ENCODE data around the gene CPSF2.
"Not testable (repeated sequence)": the region's sequence is repeated elsewhere in the genome, so short reads cannot be mapped to it uniquely, and the experiment has no call there.

CPSF2 gene

DNA sequence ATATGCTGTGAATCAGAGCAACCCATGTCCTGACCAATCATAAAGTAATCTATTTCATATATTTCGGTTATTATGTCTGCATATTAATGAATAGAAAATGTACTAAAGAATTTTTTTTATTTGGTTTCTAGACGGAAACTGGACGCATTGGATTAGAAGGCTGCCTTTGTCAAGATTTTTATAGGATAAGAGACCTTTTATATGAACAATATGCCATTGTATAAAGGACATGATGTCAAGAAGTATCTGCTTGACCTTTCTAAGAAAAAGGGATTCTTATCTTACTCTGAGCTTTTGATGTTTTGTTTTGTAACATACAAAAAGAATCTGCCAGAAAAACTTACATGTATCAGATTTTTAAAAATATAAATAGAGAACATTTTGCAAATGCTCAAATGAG, 39.8 kb downstream of the CPSF2 start:
- DNase-seq, result no peak

DNA sequence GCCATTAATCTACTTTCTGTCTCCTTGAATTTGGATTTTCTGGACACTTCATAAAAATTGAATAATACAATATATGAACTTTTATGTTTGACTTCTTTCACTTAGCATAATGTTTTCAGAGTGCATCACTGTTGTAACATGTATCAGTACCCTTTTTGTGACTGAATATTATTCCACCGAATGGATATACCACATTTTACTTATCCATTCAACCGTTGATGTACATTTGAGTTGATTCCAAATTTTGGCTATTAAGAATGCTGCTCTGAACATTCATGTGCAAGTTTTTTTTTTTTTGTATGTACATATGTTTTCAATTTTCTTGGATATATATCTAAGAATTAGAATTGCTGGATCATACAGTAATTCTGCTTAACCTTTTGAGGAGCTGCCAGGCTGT, 43.2 kb downstream of the CPSF2 start:
- no peak for DNase-seq

DNA sequence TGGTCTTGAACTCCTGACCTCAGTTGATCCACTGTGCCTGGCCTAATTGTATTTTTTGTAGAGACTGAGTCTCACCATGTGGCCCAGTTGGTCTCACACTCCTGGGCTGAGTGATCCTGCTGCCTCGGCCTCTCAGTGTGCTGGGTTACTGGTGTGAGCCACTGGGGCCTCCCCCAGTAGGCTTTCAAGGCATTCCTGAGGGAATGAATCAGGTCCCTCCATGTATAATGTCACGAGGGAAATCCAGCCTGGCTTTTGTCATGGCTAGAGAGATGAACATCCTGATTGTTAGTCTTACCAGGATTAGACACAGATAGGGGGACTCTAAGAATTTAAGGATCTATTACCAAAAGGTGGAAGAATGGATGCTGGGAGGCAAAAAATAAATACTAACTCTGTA, 51.9 kb downstream of the CPSF2 start:
- no peak for DNase-seq

DNA sequence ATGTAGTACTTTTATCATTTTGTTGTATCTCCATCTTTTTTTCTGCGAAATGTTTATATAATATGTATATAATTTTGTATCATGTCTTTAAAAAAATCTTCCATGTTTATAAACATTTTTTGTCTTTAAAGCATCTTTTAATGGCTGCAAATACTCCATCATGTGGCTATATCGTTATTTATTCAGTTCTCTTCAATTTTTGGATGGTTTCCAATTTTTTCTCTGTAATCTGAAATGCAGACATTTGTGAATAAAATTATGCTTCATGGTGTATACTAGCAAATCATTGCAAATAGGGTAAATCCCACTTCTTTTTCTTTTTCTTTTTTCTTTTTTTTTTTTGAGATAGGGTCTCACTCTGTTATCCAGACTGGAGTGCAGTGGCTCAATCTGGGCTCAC, 54.0 kb downstream of the CPSF2 start:
- no peak for DNase-seq

DNA sequence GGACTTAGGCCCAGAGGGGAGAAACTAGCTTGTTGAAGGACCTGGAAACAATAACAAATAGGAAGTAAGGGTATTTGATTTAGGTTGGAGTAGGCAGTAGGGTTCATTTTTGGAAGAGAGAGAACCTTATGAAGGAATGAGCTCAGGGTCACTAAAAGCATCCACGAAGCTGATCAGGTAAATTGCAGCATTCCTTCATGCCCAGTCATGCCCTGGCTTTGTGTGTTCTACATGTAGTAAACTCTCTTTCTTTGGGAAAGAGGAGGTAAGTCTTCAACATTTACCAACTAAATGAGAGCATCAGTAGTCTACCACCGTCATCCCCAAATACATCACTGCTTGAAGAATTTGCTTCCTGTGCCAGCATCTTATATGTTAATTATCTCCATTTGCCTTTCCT, 54.7 kb downstream of the CPSF2 start:
- DNase-seq, result no peak

DNA sequence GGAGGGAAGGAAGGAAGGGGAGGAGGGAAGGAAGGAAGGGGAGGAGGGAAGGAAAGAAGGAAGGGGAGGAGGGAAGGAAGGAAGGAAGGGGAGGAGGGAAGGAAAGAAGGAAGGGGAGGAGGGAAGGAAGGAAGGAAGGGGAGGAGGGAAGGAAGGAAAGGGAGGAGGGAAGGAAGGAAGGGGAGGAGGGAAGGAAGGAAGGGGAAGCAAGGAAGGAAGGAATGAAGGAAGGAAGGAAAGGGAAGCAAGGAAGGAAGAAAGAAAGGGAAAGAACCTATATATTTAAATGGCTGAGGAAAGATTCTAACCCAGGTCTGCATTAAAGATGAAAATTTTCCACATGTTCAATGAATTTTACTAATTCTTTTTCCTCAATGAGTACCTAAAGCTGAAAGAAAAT, 57.4 kb downstream of the CPSF2 start:
- DNase-seq, result not testable (repeated sequence)

DNA sequence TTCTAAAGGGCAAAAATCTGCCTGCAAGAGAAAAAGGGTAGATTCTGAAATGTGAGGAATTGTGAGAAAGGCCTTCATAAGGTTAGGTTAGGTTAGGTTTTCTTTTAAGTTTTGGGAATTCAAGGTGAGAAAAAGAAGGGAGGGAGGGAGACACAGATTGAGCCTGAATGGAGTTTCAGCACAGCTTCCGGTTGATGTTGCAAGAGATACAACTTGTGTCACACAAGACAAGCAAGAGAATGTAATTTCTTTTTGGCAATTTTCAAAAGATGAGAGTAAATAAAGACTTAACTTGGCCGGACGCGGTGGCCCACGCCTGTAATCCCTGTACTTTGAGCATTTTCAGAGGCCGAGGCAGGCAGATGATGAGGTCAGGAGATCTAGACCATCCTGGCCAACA, 63.8 kb downstream of the CPSF2 start:
- no peak for DNase-seq

DNA sequence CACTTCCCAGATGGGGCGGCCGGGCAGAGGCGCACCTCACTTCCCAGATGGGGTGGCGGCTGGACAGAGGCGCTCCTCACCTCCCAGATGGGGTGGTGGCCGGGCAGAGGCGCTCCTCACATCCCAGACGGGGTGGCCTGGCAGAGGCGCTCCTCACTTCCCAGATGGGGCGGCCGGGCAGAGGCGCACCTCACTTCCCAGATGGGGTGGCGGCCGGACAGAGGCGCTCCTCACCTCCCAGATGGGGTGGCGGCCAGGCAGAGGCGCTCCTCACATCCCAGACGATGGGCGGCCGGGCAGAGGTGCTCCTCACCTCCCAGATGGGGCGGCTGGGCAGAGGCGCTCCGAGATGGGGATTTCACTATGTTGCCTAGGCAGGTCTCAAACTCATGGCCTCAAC, 65.8 kb downstream of the CPSF2 start:
- not testable (repeated sequence) for DNase-seq

DNA sequence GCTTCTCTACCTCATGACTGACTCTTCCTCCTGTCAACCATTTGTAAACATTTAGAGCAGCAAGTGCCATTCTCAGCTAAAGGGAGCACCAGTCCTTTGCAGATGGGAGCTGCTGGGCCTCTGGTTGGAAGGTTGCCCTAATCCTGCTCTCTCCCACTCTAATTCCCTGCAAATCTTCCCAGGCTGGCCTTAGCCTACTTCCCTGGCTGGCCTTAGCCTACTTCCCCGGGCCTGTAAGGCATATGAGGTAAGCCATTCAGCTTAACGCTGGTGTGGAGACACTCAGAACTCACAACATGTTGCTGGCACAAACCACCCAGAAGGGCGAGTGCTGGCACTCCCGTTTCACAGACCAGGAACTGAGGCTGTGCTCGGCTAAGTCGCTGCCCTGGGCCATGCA, 69.0 kb downstream of the CPSF2 start:
- DNase-seq, result no peak

DNA sequence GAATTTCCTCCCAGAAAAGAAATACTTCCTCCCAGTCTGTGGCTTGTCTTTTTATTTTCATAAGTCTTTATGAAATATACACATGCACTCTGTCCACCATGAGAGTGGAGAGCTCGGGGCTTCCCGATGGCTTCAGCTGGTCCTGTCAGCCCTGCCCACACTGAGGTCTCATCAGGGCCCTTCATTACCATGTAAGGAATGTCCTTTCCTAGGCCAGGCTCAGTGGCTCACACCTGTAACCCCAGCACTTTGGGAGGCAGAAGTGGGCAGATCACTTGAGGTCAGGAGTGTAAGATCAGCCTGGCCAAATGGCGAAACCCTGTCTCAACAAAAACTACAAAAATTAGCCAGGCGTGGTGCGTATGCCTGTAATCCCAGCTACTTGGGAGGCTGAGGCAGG, 77.0 kb downstream of the CPSF2 start:
- no peak for DNase-seq

DNA sequence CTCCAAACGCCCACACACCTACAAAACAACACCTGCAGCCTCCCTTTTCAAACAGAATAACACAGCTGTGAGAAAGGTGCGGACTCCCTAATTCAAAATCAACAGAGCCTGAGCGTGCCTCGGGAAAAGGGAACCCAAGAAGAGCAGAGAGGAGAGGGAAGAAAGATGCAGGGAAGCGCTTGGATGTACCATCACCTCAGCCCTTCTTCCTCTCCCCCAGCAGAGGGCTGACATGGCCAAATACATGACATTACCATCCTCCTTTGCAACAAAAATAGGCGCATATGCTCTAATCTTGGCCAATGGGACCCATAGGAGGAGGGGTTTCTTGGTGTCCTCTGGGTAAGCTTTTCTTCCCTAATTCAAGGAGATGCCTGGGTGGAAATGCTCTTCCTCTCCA, 78.0 kb downstream of the CPSF2 start:
- no peak for DNase-seq

DNA sequence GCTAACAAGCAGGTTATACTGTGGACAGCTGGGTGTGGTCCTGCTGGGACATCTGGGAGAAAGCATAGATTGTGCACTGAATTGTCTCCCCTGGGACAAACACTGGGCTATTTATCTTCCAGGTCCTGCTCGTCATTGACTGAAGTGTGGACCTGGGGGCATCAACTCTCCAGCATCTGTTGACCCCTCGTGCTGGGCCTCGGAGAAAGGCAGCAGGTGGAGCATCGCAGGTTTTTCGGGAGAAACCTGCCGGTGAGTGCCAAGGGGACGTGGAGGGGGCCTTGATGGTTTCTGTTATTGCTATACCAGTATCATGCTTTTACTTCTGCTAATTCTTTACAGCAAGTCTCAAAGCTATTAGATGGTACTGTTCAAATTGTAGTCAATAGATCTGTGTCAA, 81.3 kb downstream of the CPSF2 start:
- DNase-seq, result no peak

DNA sequence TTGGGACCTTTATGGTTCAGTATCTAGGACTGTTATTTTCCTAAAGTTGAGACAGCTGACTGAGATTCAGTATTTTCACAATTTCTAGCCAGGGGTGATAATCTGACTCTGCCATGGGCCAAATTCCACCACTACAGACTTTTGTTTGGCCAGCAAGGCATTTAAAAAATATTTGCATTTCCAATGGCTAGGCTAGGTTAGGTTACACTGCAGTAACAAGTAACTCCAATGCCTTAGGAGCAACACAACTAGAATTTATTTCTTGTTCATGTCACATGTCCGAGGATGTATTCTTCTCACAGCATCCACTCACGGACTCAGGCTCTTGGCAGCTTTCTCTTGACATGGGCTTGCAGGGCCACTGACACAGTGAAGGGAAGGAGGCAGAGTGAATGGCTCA, 83.0 kb downstream of the CPSF2 start:
- no peak for DNase-seq

DNA sequence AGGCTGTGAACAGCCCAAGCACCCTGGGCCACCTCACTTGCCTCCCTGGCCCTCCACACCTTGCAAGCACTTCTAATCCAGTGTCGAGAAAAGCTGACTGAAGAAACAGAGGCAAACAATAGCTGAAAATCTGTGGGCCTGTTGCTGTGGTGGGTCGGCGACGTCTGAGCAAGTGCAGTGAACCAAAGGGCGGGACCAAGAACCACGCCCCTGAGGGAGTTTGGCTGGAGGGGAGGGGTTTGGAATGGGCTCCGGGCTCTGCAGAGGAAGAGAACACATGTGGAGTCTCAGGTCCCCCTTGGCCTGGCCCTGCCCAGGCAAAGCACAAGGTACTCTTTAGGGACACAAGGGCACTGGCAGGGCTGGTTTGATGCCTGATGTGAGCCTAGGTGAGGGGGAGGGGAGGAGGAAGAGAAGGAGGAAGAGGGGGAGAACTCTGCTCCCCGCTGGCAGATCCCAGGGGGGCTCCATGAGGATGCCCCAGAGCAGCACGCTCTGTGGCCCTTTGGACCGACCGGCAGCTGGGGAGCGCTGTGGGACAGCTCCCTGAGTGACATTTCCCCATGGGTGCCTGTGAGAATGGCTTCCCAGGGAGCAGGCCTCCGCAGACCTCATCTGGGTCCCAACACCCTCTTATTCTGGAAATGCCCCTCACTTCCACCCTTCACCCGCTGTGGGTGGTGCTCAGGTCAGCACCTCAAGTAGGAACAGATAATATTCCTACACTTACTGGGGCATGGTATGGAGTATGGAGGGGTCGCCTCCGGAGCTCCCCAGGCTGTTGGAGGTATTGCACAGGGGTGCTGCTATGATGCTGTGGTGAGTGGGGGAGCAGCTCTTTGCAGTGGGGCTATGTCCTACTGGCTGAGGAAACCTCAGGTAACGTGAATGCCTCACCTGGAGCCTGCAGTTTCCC, 85.5 kb downstream of the CPSF2 start:
- DNase-seq, result no peak

DNA sequence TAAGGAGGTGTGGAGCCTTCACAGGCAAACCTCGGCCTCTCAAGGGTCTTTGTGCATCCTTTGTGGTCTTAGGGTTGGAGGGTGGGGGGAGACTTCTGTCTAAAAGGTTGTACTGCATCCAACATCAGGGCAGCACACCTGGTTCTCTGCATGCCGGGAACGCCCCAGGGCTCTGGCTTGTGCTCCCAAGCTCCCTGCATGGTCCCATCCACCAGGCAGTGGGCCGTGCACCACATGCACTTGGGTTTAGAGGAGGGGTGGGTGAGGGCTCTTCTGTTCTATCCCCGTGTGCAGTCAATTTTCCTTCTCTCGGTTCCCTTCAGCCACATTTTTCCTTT, 86.1 kb downstream of the CPSF2 start:
- DNase-seq, result no peak

DNA sequence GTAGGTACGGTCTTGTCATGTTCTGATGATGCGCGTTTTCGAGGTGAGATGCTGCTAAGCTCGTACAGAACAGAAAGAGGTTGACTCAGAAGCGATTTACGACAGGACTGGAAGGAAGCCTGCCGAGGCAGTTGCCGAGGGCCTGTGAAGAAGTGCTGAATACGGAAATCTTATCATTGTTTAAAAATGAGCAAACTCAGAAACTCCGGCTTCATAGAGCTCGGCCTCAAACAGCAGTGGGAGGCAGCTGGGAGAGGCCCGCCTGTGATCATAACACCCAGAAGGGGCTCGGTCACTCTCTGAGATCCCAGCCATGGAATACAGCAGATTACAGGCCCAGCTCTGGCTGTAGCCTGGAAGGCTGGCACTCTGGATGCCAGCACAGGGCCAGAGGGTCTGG, 87.4 kb downstream of the CPSF2 start:
- no peak for DNase-seq

DNA sequence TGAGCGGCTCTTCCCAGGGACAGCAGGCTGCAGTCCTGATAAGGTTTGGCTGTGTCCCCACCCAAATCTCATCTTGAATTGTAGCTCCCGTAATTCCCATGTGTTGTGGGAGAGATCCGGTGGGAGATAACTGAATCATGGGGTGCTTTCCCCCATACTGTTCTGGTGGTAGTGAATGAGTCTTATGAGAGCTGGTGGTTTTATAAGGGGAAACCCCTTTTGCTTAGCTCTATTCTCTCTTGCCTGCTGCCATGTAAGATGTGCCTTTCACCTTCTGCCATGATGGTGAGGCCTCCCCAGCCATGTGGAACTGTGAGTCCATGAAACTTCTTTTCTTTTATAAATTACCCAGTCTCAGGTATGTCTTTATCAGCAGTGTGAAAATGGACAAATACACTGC, 91.4 kb downstream of the CPSF2 start:
- not testable (repeated sequence) for DNase-seq

DNA sequence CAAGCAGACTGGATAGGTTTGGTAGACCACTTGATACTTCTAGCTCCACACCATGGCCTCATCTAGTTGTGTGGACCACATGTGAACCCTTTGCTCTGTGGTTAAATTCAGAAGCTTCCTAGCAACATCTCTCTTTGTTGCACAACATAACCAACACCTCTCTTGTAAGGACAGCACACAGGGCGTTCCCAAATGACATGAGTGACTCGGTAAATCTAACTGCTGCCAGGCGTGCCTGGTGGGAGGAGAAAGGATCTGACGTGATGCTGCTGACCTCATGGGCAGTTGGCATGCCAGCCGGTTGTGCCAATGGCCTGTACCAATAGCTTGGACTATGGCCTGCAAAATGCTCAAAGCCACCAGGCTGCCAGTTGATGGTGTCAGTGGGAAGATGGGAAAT, 93.8 kb downstream of the CPSF2 start:
- DNase-seq, result no peak

DNA sequence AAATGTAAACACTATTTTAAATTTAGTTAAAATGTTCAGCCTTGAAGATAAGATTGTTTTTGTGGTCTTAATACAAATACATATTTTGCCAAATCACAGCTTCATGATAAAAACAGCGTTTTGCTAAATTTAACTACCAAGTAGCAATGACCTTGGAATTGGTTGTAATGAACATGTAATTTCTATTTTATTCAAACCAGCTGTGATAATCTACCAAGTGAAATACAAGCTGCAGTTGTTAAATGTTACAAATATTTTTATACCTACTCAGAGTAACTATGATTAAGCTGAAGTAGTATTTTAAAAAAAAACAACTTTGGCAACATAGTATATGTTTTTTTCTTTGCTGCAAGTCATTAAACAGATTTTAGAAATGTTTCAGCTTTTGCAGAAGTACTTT, 96.2 kb downstream of the CPSF2 start:
- DNase-seq, result no peak

Data from stimulated activated naive CD4-positive, alpha-beta T cell treated with Interleukin-2 at 50 U/mL for 16 hours (primary cell).